ENCODE results near the gene SNCG. TPM values are rescaled to one million over a fixed set of nuclear protein-coding genes. Genes with fewer than 3 reads are reported as not detected.
"Not testable (repeated sequence)": the region's sequence is repeated elsewhere in the genome, so short reads cannot be mapped to it uniquely, and the experiment has no call there.

SNCG gene
- total RNA-seq, 1 donor from 2014 or later, result 25.5 TPM

- no peaks in the 10 kb centered on the region for H3K27me3 ChIP-seq (ENCODE audit: control insufficient read depth, insufficient read depth, low read length)
- no peak overlapping the region for H3K4me3 ChIP-seq (ENCODE audit: low read depth, low read length)
- no peak for DNase-seq (ENCODE audit: low read depth)
- H3K36me3 ChIP-seq (ENCODE audit: control insufficient read depth, insufficient read depth, low read length), result no peaks in the 10 kb centered on the region
- no peak for TF ChIP-seq CTCF (IDR thresholded peaks at IDR 0.05; ENCODE audit: insufficient read depth, low read length, severe bottlenecking)
- FAIRE-seq, result no peak
These were observed 34.1 kb downstream of the SNCG start for GRCh38 chr10:86992456-86992855.

DNA sequence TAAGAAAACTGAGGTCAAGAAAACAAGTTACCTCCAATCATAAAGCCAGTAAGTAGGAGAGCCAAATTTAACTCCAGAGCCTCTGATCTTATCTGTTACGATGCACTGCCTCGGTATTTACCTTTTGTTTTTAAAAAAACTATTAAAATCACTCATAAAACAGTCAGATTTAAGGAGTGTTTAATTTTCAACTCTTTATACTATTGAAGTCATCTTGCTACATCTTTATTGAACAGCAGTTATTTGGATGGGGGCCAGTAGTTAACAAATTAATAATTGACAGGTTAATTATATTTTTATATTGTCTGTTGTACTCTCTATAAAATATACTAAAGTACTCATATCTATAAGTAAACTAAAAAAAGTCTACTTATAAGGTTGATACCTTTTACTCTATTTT is 34.5 kb downstream of the SNCG start:
- Histone ChIP-seq H3K27me3 (ENCODE audit: control insufficient read depth, insufficient read depth, low read length) (no peaks in the 10 kb centered on the region), H3K4me3 (ENCODE audit: low read depth, low read length) (no peak overlapping the region), H3K36me3 (ENCODE audit: control insufficient read depth, insufficient read depth, low read length) (no peaks in the 10 kb centered on the region)
- no peak for DNase-seq (ENCODE audit: low read depth)
- no peak for FAIRE-seq
- no peak for TF ChIP-seq CTCF (IDR thresholded peaks at IDR 0.05; ENCODE audit: insufficient read depth, low read length, severe bottlenecking)

DNA sequence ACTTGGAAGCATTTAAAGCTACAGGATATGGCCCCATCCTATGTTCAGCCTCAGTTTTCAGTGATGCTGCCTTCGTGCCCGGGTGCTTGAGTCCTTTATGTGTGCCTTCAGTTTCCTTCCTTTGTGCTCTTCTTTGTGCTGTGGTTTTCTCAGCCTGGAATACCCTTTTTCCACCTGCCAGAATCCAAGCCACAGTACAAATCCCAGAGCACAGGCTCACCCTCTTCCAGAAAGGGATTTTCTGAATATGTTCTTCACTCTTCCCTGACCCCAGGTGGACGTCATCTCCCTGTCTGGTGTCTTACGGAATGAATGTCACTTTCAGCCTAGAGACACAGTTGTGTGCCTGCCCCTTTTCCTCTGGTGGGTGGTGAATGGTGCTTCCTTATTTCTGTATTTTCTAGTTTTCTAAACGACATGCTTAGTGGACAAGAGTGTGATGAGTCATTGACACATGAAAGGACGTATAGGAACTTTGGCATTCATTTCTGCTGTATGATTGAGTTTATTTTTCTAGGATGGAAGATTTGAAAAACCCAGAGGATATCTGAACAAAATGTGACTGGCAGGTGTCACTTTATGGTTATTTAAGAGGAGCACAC is 41.5 kb downstream of the SNCG start:
- not testable (repeated sequence) for H3K36me3 ChIP-seq (ENCODE audit: control insufficient read depth, insufficient read depth, low read length); DNase-seq (ENCODE audit: low read depth); FAIRE-seq; H3K27me3 ChIP-seq (ENCODE audit: control insufficient read depth, insufficient read depth, low read length); H3K4me3 ChIP-seq (ENCODE audit: low read depth, low read length)

DNA sequence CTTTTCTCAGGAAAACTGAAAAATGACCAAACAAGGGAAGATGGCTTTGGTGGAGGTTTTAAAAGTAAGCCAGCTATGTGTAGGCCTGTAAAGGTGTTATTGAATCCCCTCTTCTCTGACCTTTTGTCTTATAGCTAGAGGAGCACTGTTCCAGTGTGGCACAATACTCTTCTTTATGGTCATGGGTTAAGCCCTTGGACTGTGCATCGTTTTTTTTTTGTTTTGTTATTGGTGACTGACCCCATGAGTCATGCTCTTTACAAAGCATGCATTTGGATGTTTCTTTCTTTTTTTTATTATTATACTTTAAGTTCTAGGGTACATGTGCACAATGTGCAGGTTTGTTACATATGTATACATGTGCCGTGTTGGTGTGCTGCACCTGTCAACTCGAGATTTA is 42.1 kb downstream of the SNCG start:
- no peak for TF ChIP-seq CTCF (IDR thresholded peaks at IDR 0.05; ENCODE audit: insufficient read depth, low read length, severe bottlenecking)
- Histone ChIP-seq H3K4me3 (ENCODE audit: low read depth, low read length) (no peak overlapping the region), H3K36me3 (ENCODE audit: control insufficient read depth, insufficient read depth, low read length) (no peaks in the 10 kb centered on the region), H3K27me3 (ENCODE audit: control insufficient read depth, insufficient read depth, low read length) (no peaks in the 10 kb centered on the region)
- DNase-seq (ENCODE audit: low read depth), result no peak
- no peak for FAIRE-seq

GRCh38 chr10:87007124-87007523 is 48.7 kb downstream of the SNCG start:
- peak; percentile 11 for DNase-seq (ENCODE audit: low read depth)
- H3K4me3 ChIP-seq (ENCODE audit: low read depth, low read length); H3K36me3 ChIP-seq (ENCODE audit: control insufficient read depth, insufficient read depth, low read length); H3K27me3 ChIP-seq (ENCODE audit: control insufficient read depth, insufficient read depth, low read length); FAIRE-seq: not testable (repeated sequence)

- H3K36me3 ChIP-seq (ENCODE audit: control insufficient read depth, insufficient read depth, low read length); H3K27me3 ChIP-seq (ENCODE audit: control insufficient read depth, insufficient read depth, low read length); H3K4me3 ChIP-seq (ENCODE audit: low read depth, low read length); FAIRE-seq: not testable (repeated sequence)
- peak; percentile 13 for DNase-seq (ENCODE audit: low read depth)
These were observed 49.3 kb downstream of the SNCG start for GRCh38 chr10:87007674-87008073.

GRCh38 chr10:87008303-87008702 is 49.9 kb downstream of the SNCG start:
- not testable (repeated sequence) for H3K27me3 ChIP-seq (ENCODE audit: control insufficient read depth, insufficient read depth, low read length); H3K4me3 ChIP-seq (ENCODE audit: low read depth, low read length); FAIRE-seq; H3K36me3 ChIP-seq (ENCODE audit: control insufficient read depth, insufficient read depth, low read length)
- peak; percentile 54 for DNase-seq (ENCODE audit: low read depth)

DNA sequence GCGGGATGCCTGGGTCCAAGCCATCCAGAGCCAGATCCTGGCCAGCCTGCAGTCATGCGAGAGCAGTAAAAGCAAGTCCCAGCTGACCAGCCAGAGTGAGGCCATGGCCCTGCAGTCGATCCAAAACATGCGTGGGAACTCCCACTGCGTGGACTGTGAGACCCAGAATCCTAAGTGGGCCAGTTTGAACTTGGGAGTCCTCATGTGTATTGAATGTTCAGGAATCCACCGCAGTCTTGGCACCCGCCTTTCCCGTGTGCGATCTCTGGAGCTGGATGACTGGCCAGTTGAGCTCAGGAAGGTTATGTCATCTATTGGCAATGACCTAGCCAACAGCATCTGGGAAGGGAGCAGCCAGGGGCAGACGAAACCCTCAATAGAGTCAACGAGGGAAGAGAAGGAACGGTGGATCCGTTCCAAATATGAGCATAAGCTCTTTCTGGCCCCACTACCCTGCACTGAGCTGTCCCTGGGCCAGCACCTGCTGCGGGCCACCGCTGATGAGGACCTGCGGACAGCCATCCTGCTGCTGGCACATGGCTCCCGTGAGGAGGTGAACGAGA is 50.8 kb downstream of the SNCG start:
- not testable (repeated sequence) for H3K27me3 ChIP-seq (ENCODE audit: control insufficient read depth, insufficient read depth, low read length)

More for the DNA sequence above, 50.8 kb downstream of the SNCG start:
- H3K36me3 ChIP-seq (ENCODE audit: control insufficient read depth, insufficient read depth, low read length); FAIRE-seq; H3K4me3 ChIP-seq (ENCODE audit: low read depth, low read length); DNase-seq (ENCODE audit: low read depth): not testable (repeated sequence)

Other genes with a start within 250 kb of the SNCG start
- 29.6 and 32.6 TPM in 2 replicates for gene BMPR1A, start 202.0 kb upstream of the SNCG start, total RNA-seq
- gene MMRN2, start 984 bp upstream of the SNCG start, total RNA-seq, result 3.9 and 6.1 TPM in 2 replicates
- 25.3 and 53.6 TPM in 2 replicates for gene ADIRF, start 9.9 kb downstream of the SNCG start, total RNA-seq
- gene FAM25A, start 61.7 kb downstream of the SNCG start, total RNA-seq, result 4.7 and 30.6 TPM in 2 replicates
- gene GLUD1, start 136.2 kb downstream of the SNCG start, total RNA-seq, result 225 and 249 TPM in 2 replicates
- 19.2 and 28.7 TPM in 2 replicates for gene SHLD2, start 136.6 kb downstream of the SNCG start, total RNA-seq

Data from bronchial epithelial cell (primary cell).